ENCODE data around the gene ADAMTS2.

ADAMTS2 gene

DNA sequence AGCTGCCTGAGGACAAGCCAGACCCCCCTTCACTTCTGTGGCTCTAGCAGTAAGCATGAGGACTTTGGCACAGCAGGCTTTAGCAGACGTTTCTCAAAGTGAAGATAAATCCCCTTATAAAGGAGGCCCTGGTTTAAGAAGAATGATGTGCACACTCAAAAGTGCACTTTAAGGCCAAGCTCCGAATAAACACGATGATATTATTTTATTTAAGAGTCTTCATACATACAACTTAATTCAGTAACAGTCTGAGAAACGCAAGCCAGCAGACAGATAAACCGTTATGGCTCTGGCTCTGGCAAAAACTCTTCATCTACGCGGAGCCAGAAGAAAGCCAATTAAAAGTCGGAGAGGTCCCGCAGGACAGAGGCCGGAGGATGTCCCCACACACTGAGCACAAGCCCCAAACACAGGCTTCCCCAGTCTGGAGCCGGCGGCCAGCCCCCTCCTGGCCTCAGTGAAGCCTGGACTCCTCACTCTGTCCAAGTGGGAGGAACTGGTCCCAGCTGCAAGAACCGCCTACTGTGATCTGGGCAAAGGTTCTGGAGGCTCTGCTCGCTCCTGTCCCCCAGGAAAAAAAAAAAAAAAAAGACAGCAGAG lies 44.6 kb downstream of the ADAMTS2 start:
- TF ChIP-seq, protein P1, sequence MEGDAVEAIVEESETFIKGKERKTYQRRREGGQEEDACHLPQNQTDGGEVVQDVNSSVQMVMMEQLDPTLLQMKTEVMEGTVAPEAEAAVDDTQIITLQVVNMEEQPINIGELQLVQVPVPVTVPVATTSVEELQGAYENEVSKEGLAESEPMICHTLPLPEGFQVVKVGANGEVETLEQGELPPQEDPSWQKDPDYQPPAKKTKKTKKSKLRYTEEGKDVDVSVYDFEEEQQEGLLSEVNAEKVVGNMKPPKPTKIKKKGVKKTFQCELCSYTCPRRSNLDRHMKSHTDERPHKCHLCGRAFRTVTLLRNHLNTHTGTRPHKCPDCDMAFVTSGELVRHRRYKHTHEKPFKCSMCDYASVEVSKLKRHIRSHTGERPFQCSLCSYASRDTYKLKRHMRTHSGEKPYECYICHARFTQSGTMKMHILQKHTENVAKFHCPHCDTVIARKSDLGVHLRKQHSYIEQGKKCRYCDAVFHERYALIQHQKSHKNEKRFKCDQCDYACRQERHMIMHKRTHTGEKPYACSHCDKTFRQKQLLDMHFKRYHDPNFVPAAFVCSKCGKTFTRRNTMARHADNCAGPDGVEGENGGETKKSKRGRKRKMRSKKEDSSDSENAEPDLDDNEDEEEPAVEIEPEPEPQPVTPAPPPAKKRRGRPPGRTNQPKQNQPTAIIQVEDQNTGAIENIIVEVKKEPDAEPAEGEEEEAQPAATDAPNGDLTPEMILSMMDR (IDR thresholded peaks at IDR 0.05), result no peak
- H2AFZ ChIP-seq, result no peak overlapping the region
- H3K4me3 ChIP-seq (ENCODE audit: low read depth, low read length), result no peak overlapping the region
- H3K27ac ChIP-seq, result no peak overlapping the region
- H3K36me3 ChIP-seq (ENCODE audit: control insufficient read depth, insufficient read depth, low read length), result no peaks in the 10 kb centered on the region
- H3K9ac ChIP-seq, result no peak overlapping the region
- H3K9me3 ChIP-seq (ENCODE audit: control insufficient read depth, low read length), result no peaks in the 10 kb centered on the region
- no peaks in the 10 kb centered on the region for H3K4me1 ChIP-seq
- no peaks in the 10 kb centered on the region for H3K27me3 ChIP-seq (ENCODE audit: control insufficient read depth, insufficient read depth, low read length)
- H3K4me2 ChIP-seq (ENCODE audit: low read length), result no peak overlapping the region
- no peaks in the 10 kb centered on the region for H3K79me2 ChIP-seq

DNA sequence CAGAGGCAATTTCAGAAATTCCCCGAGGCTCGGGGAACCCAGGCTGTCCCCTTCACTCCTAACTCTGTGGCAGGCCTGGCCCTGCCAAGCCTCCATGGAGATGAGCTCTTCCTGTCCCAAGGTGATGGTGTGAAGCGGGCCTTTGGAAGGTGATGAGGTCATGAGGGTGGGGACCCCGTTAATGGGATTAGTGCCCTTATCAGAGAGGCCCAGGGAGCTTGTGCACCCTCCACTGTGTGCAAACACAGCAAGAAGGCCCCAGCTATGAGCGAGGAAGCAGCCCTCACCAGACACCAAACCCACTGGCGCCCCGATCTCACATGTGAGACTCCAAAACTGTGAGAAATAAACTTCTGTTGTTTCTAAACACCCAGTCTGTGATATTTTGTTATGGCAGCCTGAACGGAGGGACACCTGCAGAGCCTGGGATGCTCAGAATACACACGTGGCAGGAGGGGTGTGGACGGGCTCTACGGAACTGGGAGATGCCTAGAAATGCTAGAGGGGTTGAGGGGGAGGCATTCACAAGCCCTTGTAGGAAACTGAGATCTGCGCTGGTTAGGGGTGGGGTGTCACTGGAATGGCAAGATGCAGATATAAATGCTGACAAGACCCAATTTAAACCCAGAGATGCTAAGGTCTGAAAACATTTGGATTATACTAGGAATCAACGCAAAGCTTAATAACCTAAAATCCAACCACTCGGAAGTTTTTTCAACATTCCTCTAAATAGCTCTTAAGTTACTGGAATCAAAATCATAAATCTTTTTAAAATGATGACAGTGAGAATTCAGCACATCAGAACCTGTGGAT lies 46.9 kb downstream of the ADAMTS2 start:
- TF ChIP-seq, protein P1 (IDR thresholded peaks at IDR 0.05), result no peak
- no peaks in the 10 kb centered on the region for H3K36me3 ChIP-seq (ENCODE audit: control insufficient read depth, insufficient read depth, low read length)
- no peak overlapping the region for H2AFZ ChIP-seq
- H3K9ac ChIP-seq, result no peak overlapping the region
- no peaks in the 10 kb centered on the region for H3K79me2 ChIP-seq
- no peaks in the 10 kb centered on the region for H3K4me1 ChIP-seq
- H3K27me3 ChIP-seq (ENCODE audit: control insufficient read depth, insufficient read depth, low read length), result no peaks in the 10 kb centered on the region
- no peak overlapping the region for H3K27ac ChIP-seq
- no peak overlapping the region for H3K4me3 ChIP-seq (ENCODE audit: low read depth, low read length)
- H3K4me2 ChIP-seq (ENCODE audit: low read length), result no peak overlapping the region
- no peaks in the 10 kb centered on the region for H3K9me3 ChIP-seq (ENCODE audit: control insufficient read depth, low read length)

DNA sequence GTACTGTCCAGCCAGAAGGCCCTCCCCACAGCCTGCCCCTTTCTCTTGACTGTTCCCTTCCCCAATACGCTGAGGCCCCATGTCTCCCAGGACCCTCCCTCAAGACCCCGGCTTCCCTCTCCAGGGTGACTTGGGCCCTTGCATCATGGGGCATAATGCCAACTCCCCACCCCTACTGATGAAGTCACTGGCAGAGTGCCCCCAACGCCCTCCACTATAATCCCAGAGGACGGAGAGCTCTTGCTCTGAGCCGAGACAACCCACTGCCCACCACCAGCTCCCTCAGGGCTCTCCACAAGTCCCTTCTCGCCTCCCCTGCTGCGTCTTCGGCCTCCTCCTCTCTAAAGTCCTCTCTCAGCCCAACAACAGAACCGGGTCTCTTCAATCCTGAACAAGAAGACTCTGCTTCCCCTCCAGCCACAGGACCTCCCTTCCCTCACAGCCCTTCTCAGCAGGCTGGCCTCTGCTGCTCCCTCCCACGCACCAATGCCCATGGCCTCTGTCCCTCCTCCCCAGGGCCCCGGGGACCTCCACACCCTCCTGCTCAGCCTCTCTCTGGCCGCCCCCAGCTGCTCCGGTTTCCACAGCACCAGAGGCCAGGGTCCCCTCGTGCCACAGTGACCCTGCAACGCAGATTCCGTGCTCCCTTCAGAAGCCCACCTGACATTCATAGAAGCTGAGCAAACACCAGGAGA lies 47.6 kb downstream of the ADAMTS2 start:
- H3K4me1 ChIP-seq, result no peaks in the 10 kb centered on the region
- no peak overlapping the region for H2AFZ ChIP-seq
- TF ChIP-seq, protein P1 (IDR thresholded peaks at IDR 0.05), result no peak
- no peaks in the 10 kb centered on the region for H3K9me3 ChIP-seq (ENCODE audit: control insufficient read depth, low read length)
- no peaks in the 10 kb centered on the region for H3K27me3 ChIP-seq (ENCODE audit: control insufficient read depth, insufficient read depth, low read length)
- H3K4me2 ChIP-seq (ENCODE audit: low read length), result no peak overlapping the region
- no peaks in the 10 kb centered on the region for H3K36me3 ChIP-seq (ENCODE audit: control insufficient read depth, insufficient read depth, low read length)
- no peak overlapping the region for H3K27ac ChIP-seq
- no peak overlapping the region for H3K9ac ChIP-seq
- no peak overlapping the region for H3K4me3 ChIP-seq (ENCODE audit: low read depth, low read length)
- no peaks in the 10 kb centered on the region for H3K79me2 ChIP-seq

DNA sequence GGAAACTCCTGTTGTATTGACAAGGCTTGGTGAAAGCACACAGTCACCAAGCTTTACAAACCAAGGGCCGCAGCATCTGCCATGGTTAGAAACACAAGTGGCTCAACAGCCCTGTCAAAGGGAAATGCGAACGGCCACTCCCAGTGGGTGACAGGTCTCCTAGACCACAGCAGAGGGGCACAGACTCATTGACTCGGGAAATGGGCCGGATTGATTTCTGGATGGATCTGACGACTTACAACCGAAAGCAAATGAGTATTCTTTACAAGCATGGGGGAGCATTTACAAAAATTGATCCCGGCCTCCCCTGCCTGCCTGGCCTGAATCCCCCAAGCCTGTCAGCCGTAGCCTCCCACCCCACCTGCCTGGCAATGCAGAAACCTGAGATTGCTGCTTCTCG lies 48.2 kb downstream of the ADAMTS2 start:
- TF ChIP-seq, protein P1 (IDR thresholded peaks at IDR 0.05), result no peak
- Histone ChIP-seq H3K9me3 (ENCODE audit: control insufficient read depth, low read length) (no peaks in the 10 kb centered on the region), H2AFZ (no peak overlapping the region), H3K27me3 (ENCODE audit: control insufficient read depth, insufficient read depth, low read length) (no peaks in the 10 kb centered on the region), H3K4me3 (ENCODE audit: low read depth, low read length) (no peak overlapping the region), H3K79me2 (no peaks in the 10 kb centered on the region), H3K4me2 (ENCODE audit: low read length) (no peak overlapping the region), H3K27ac (no peak overlapping the region), H3K4me1 (no peaks in the 10 kb centered on the region), H3K9ac (no peak overlapping the region), H3K36me3 (ENCODE audit: control insufficient read depth, insufficient read depth, low read length) (no peaks in the 10 kb centered on the region)
